Suprapubic skin (tissue), 4 donors: Measurements from ENCODE around the gene TK2.
"Not testable (repeated sequence)": the region's sequence is repeated elsewhere in the genome, so short reads cannot be mapped to it uniquely, and the experiment has no call there.

Experiments
- POLR2A ChIP-seq, 2 donors: fragments of 450-650 bp; IDR thresholded peaks; one replicate each; pipeline ENCODE4 v1.6.1; 2017; ENCODE audit warnings: antibody characterized with exemption in 2 of 2, mild to moderate bottlenecking in 2 of 2, moderate library complexity in 2 of 2
- POLR2AphosphoS5 ChIP-seq, 3 donors: sonication (generic); formaldehyde crosslinking; IDR thresholded peaks; one replicate each; pipeline ENCODE4 v1.6.1; 2017; ENCODE audit warnings: antibody characterized with exemption in 3 of 3
- TF ChIP-seq, protein P1 (sequence below), 2 donors: fragments of 200-600 bp in 1 of 2; fragments of 450-650 bp in 1 of 2; sonication (generic) in 1 of 2; IDR thresholded peaks; one replicate each; pipeline ENCODE4 v1.5.1; 2016 to 2019; ENCODE audit warnings: antibody characterized with exemption in 2 of 2, mild to moderate bottlenecking in 1 of 2, moderate library complexity in 1 of 2

DNA sequence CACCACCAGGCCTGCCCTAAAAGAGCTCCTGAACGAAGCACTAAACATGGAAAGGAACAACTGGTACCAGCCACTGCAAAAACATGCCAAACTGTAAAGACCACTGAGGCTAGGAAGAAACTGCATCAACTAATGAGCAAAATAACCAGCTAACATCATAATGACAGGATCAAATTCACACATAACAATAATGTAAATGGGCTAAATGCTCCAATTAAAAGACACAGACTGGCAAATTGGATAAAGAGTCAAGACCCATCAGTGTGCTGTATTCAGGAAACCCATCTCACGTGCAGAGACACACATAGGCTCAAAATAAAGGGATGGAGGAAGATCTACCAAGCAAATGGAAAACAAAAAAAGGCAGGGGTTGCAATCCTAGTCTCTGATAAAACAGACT lies 52.0 kb downstream of the TK2 start:
- not testable (repeated sequence) for TF ChIP-seq POLR2AphosphoS5, POLR2A (IDR thresholded peaks at IDR 0.05)
- TF ChIP-seq, protein P1, sequence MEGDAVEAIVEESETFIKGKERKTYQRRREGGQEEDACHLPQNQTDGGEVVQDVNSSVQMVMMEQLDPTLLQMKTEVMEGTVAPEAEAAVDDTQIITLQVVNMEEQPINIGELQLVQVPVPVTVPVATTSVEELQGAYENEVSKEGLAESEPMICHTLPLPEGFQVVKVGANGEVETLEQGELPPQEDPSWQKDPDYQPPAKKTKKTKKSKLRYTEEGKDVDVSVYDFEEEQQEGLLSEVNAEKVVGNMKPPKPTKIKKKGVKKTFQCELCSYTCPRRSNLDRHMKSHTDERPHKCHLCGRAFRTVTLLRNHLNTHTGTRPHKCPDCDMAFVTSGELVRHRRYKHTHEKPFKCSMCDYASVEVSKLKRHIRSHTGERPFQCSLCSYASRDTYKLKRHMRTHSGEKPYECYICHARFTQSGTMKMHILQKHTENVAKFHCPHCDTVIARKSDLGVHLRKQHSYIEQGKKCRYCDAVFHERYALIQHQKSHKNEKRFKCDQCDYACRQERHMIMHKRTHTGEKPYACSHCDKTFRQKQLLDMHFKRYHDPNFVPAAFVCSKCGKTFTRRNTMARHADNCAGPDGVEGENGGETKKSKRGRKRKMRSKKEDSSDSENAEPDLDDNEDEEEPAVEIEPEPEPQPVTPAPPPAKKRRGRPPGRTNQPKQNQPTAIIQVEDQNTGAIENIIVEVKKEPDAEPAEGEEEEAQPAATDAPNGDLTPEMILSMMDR (IDR thresholded peaks at IDR 0.05), result not testable (repeated sequence)
